ENCODE results near the gene EIF4EBP3. TPM values are rescaled to one million over a fixed set of nuclear protein-coding genes. Genes with fewer than 3 reads are reported as not detected.

Gene EIF4EBP3
- total and polyA plus RNA-seq, 9 of the 15 experiments (the other 6 are each of a cell fraction or from before 2014, with no cell fraction given), result 1.3 to 7.5 (median 3.8) TPM

- Histone ChIP-seq H3K4me2 (ENCODE audit: insufficient read depth, low read length) (peak overlapping the region; percentile 99), H2AFZ (ENCODE audit: low read depth, low read length) (no peak overlapping the region), H3K4me1 (replicated peaks in 1 of 2; ENCODE audit: control insufficient read depth in 2 of 2, insufficient read depth in 2 of 2, low read length in 2 of 2) (peaks cover 26 to 38% of the 10 kb centered on the region in 2 experiments), H3K27me3 (ENCODE audit: control insufficient read depth in 2 of 2, insufficient read depth in 2 of 2, low read length in 2 of 2) (no peaks in the 10 kb centered on the region), H3K9me3 (replicated peaks; ENCODE audit: control insufficient read depth, insufficient read depth, low read depth, low read length) (no peaks in the 10 kb centered on the region), H3K27ac (ENCODE audit: extremely low read depth, low read depth, low read length) (peak overlapping the region; percentile 98), H4K20me1 (replicated peaks; ENCODE audit: control insufficient read depth, insufficient read depth, low read length) (no peaks in the 10 kb centered on the region), H3K4me3 (peak overlapping the region; percentile 75), H3K36me3 (ENCODE audit: control insufficient read depth, insufficient read depth, low read length) (peaks cover 49% of the 10 kb centered on the region), H3K79me2 (ENCODE audit: control insufficient read depth, insufficient read depth, low read length) (peaks cover 36% of the 10 kb centered on the region), H3K9ac (ENCODE audit: insufficient read depth in 1 of 2, low read depth in 2 of 2, low read length in 2 of 2) (peak overlapping the region; percentile 93 to 100), H3K9me1 (ENCODE audit: control insufficient read depth, insufficient read depth, low read length) (no peaks in the 10 kb centered on the region)
- BruUV-seq (replicated peaks), result no TSS peak
- intact Hi-C loops (cut with micrococcal nuclease) (no loop called here), in situ Hi-C loops (cut with MboI) (loop anchor here (5.0 kb wide), 1 partner anchor 77 kb away; no protein-coding TSS in a partner anchor)
- TF ChIP-seq, protein P1, sequence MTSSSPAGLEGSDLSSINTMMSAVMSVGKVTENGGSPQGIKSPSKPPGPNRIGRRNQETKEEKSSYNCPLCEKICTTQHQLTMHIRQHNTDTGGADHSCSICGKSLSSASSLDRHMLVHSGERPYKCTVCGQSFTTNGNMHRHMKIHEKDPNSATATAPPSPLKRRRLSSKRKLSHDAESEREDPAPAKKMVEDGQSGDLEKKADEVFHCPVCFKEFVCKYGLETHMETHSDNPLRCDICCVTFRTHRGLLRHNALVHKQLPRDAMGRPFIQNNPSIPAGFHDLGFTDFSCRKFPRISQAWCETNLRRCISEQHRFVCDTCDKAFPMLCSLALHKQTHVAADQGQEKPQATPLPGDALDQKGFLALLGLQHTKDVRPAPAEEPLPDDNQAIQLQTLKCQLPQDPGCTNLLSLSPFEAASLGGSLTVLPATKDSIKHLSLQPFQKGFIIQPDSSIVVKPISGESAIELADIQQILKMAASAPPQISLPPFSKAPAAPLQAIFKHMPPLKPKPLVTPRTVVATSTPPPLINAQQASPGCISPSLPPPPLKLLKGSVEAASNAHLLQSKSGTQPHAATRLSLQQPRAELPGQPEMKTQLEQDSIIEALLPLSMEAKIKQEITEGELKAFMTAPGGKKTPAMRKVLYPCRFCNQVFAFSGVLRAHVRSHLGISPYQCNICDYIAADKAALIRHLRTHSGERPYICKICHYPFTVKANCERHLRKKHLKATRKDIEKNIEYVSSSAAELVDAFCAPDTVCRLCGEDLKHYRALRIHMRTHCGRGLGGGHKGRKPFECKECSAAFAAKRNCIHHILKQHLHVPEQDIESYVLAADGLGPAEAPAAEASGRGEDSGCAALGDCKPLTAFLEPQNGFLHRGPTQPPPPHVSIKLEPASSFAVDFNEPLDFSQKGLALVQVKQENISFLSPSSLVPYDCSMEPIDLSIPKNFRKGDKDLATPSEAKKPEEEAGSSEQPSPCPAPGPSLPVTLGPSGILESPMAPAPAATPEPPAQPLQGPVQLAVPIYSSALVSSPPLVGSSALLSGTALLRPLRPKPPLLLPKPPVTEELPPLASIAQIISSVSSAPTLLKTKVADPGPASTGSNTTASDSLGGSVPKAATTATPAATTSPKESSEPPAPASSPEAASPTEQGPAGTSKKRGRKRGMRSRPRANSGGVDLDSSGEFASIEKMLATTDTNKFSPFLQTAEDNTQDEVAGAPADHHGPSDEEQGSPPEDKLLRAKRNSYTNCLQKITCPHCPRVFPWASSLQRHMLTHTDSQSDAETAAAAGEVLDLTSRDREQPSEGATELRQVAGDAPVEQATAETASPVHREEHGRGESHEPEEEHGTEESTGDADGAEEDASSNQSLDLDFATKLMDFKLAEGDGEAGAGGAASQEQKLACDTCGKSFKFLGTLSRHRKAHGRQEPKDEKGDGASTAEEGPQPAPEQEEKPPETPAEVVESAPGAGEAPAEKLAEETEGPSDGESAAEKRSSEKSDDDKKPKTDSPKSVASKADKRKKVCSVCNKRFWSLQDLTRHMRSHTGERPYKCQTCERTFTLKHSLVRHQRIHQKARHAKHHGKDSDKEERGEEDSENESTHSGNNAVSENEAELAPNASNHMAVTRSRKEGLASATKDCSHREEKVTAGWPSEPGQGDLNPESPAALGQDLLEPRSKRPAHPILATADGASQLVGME (CRISPR knock-in tag; IDR thresholded peaks at IDR 0.05), result no peak
- TF ChIP-seq SMARCC2 (IDR thresholded peaks at IDR 0.05; ENCODE audit: low read depth), result no peak
- no peak for TF ChIP-seq RHOXF2B (CRISPR knock-in tag; conservative IDR thresholded peaks at IDR 0.05)
- TF ChIP-seq RBFOX2 (IDR thresholded peaks at IDR 0.05; ENCODE audit: low read depth, low read length), result no peak
- TF ChIP-seq LEF1 (IDR thresholded peaks at IDR 0.05), result no peak
- TF ChIP-seq CEBPB (tag; IDR thresholded peaks at IDR 0.05), result peak; percentile 28; the same call in 1 of the 2 replicates
- TF ChIP-seq POU5F1 (IDR thresholded peaks at IDR 0.05; ENCODE audit: borderline replicate concordance, low read depth, low read length, partially characterized antibody), result no peak
- no peak for FAIRE-seq
- WGBS (ENCODE audit: insufficient coverage, low coverage, missing lambda C conversion rate), result 54% methylated on average over 4 of the region's 4 CpGs
- POLR2A ChIA-PET, result interaction anchor here (0.9 to 6.8 kb wide), 8 partner anchors 8 to 153 kb away, joined by 3 to 46 read pairs (median 4); partner anchors contain the start of genes EIF4EBP3, IK, NDUFA2 and SRA1
- CTCF ChIA-PET (ENCODE audit: low intra/inter-chr PET ratio), result no interaction called here
- peak in 1 of 4 experiments; percentile 23 for DNase-seq (ENCODE audit: extremely low read depth in 1 of 4, low spot score in 3 of 4)
- ATAC-seq, result no peak
Observed at GRCh38 chr5:140565780-140566095, 18.3 kb downstream of the EIF4EBP3 start.
